ENCODE measurements around the gene GALNT5.

Gene GALNT5

DNA sequence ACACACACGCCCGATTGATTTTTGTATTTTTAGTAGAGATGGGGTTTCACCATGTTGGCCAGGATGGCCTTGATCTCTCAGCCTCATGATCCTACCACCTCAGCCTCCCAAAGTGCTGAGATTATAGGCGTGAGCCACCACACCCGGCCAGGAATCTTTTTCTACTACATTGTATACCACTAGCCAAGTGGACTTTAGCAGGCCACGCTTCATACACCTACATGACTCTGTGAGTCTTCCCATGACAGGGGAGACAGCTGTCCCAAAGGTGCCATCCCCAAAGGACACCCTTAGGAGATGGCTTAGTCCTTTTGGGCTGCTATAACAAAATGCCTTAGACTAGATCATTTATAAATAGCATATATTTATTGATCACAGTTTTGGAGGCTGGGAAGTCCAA lies 35.3 kb downstream of the GALNT5 start:
- no peak for DNase-seq (ENCODE audit: low read depth)
- no peak overlapping the region for H3K4me3 ChIP-seq (ENCODE audit: low read depth, low read length)
- in situ Hi-C loops (cut with HindIII; ENCODE audit: low sequenced_read_pairs) = no loop called here
- TF ChIP-seq, protein P1, sequence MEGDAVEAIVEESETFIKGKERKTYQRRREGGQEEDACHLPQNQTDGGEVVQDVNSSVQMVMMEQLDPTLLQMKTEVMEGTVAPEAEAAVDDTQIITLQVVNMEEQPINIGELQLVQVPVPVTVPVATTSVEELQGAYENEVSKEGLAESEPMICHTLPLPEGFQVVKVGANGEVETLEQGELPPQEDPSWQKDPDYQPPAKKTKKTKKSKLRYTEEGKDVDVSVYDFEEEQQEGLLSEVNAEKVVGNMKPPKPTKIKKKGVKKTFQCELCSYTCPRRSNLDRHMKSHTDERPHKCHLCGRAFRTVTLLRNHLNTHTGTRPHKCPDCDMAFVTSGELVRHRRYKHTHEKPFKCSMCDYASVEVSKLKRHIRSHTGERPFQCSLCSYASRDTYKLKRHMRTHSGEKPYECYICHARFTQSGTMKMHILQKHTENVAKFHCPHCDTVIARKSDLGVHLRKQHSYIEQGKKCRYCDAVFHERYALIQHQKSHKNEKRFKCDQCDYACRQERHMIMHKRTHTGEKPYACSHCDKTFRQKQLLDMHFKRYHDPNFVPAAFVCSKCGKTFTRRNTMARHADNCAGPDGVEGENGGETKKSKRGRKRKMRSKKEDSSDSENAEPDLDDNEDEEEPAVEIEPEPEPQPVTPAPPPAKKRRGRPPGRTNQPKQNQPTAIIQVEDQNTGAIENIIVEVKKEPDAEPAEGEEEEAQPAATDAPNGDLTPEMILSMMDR (IDR thresholded peaks at IDR 0.05; ENCODE audit: low read depth, low read length, missing control alignments) = no peak

DNA sequence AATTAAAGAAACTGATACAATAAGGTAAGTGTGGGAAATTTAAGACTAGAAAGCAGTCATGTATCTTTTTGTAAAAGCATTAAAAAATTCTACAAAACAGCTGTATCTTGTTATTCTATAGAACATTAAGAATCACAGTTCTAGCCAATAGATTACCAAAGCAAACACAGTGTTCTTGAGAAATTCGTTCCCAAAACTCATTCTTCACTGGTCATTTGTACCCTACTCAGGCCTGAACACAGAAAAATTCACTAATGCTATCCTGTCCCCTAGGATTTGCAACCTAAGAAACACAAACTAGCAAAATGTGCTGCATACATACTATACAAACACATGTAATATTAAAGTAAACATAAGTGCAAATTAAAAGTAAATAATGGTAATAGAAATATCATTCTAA lies 39.0 kb downstream of the GALNT5 start:
- in situ Hi-C loops (cut with HindIII; ENCODE audit: low sequenced_read_pairs) = no loop called here
- no peak for DNase-seq (ENCODE audit: low read depth)
- no peak overlapping the region for H3K4me3 ChIP-seq (ENCODE audit: low read depth, low read length)
- TF ChIP-seq, protein P1 (IDR thresholded peaks at IDR 0.05; ENCODE audit: low read depth, low read length, missing control alignments) = no peak

DNA sequence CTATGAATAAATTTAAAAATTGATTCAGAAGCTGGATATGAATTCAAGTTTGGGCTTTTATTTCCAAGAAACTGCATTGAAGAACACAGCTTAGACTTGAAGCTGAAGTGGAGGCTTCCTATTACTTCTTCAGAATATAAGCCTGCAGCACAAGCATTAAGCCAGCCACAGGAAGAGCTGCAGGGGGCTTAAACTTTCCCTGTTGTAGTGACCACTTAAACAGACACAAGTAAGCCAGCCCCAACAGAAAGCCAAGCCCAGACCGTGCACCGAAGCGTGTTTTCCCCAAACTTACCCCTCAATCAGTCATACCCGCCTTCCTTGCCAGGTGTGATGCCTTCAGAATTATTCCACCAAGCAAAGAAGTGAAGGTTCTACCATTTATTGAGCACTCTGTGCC lies 39.5 kb downstream of the GALNT5 start:
- TF ChIP-seq, protein P1 (IDR thresholded peaks at IDR 0.05; ENCODE audit: low read depth, low read length, missing control alignments) = no peak
- H3K4me3 ChIP-seq (ENCODE audit: low read depth, low read length) = no peak overlapping the region
- no peak for DNase-seq (ENCODE audit: low read depth)
- in situ Hi-C loops (cut with HindIII; ENCODE audit: low sequenced_read_pairs) = no loop called here

DNA sequence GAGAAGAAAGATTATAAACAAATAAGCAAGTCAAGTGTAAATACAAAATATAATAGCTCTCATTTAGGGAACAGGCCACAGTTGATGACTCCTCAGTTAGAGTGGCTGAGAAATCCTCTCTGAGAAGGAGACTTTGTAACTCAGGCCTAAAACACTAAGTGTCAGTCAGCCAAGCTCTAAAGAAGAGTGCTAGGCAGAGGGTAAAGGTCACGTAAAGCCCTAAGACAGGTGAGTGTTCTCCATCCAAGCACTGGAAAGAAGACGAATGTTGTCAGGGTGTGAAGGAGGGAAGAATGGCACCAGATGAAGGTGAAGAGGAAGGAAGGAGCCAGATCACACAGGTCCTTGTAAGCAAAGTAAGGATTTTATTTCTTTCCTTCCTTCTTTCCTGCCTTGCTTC lies 43.8 kb downstream of the GALNT5 start:
- no peak overlapping the region for H3K4me3 ChIP-seq (ENCODE audit: low read depth, low read length)
- in situ Hi-C loops (cut with HindIII; ENCODE audit: low sequenced_read_pairs) = no loop called here
- TF ChIP-seq, protein P1 (IDR thresholded peaks at IDR 0.05; ENCODE audit: low read depth, low read length, missing control alignments) = no peak
- DNase-seq (ENCODE audit: low read depth) = no peak

DNA sequence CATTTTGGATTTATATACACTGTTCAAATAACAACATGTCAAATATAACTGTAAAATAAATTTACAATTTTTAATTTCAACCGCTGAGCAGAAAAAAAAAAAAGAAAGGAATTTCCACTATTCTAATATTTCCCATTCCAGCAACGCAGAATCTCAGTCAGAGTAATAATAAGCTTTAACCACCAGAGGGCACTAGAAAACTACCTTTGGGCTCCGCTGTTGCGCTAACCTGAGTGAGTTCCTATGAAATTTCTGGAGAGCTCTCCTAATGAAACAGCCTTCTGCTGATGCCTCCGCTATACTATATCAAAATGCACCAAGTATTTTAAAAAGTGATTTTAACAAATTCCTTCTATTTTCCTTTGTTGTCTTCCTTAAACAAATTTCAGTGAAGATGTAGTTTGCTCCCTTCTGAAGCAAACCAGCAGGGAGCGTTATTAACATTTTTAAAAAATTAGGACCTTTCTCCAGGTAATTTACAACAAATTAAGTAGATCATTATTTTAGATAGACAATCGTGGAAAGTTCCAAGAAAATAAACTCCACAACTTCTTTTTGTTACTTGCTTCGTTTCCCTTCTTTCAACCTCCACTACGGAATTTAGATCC lies 45.1 kb downstream of the GALNT5 start:
- in situ Hi-C loops (cut with HindIII; ENCODE audit: low sequenced_read_pairs) = no loop called here

DNA sequence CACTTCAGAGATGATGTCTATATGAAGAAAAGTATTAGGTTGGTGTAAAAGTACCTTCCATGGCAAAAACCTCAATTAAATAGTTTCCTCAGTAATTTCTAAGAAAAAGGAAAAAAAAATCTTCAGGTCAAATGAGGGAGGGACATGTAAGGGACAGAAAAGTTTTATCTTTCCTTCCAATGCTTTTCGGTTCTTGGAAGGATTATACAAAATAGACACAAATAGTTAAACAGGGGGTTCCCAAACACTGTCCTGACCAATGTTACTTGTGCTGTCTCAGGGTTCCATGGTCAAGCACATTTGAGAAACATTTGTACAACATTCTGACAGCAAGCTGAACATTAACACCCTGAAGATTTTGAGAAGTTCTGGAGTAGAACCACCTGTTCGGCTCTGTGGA lies 46.1 kb downstream of the GALNT5 start:
- H3K4me3 ChIP-seq (ENCODE audit: low read depth, low read length) = no peak overlapping the region
- no peak for DNase-seq (ENCODE audit: low read depth)
- in situ Hi-C loops (cut with HindIII; ENCODE audit: low sequenced_read_pairs) = no loop called here
- TF ChIP-seq, protein P1 (IDR thresholded peaks at IDR 0.05; ENCODE audit: low read depth, low read length, missing control alignments) = no peak

More for the DNA sequence above, 45.1 kb downstream of the GALNT5 start:
- TF ChIP-seq, protein P1 (IDR thresholded peaks at IDR 0.05; ENCODE audit: low read depth, low read length, missing control alignments) = peak; percentile 65
- DNase-seq (ENCODE audit: low read depth) = peak; percentile 29
- no peak overlapping the region for H3K4me3 ChIP-seq (ENCODE audit: low read depth, low read length)

All from astrocyte of the cerebellum (primary cell).